Stimulated activated CD8-positive, alpha-beta memory T cell treated with anti-CD3 and anti-CD28 coated beads, Interleukin-7, amount 100 ng/mL, for 48 hours (primary cell): ENCODE results near the gene TESK2.
"Not testable (repeated sequence)": the region's sequence is repeated elsewhere in the genome, so short reads cannot be mapped to it uniquely, and the experiment has no call there.

Experiments used
- DNase-seq, 2 donors: peaks; one replicate each; pipeline ENCODE4 v3.0.0-alpha.2; 2020; ENCODE audit warnings: low read depth in 1 of 2; ENCODE audit errors: extremely low read depth in 1 of 2

Gene TESK2

DNA sequence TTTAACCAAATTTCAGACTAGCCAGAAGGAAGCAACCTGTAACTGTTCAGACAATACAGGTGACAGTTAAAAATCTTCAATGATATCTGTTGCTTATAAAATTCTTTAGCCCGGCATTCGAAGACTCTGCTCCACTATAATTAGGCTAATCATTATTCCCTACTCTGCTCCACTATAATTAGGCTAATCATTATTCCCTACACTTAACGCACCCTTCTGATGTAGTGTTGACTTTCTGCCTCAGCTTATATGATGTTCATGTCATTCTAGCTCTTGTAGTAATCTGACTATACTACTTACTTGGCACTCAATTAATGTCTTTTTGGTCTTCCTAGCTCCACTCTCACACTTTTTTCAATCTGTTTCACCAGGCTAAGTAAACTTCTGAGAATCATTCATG is 13.3 kb downstream of the TESK2 start:
- no peak for DNase-seq

DNA sequence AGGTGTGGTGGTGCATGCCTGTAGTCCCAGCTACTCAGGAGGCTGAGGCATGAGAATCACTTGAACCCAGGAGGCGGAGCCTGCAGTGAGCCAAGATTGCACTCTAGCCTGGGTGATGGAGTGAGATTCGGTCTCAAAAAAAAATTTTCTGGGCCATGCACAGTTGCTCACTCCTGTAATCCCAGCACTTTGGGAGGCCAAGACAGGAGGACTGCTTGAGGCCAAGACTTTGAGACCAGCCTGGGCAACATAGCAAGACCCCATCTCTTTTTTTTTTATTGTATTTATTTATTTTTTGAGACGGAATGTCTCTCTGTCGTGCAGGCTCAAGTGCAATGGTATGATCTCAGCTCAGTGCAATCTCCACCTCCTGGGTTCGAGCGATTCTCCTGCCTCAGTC is 16.8 kb downstream of the TESK2 start:
- DNase-seq: not testable (repeated sequence)

DNA sequence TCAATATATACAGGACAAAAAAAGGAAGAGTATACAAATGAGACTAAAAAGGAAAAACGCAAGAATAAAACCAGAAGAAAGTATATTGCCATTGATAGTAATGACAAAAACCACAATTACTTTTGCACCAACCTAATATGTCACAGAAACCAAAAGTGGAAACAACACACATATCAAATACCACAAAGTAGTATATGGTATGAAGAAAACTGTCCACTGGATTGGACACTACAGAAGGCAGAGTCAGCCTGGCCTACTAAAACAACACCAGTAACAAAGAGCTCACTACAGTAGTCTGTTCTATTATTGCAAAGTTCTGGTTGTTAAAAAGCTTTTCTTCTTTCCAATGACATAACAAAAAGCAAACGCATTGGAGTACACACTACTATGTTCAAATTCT is 17.7 kb downstream of the TESK2 start:
- DNase-seq: no peak

DNA sequence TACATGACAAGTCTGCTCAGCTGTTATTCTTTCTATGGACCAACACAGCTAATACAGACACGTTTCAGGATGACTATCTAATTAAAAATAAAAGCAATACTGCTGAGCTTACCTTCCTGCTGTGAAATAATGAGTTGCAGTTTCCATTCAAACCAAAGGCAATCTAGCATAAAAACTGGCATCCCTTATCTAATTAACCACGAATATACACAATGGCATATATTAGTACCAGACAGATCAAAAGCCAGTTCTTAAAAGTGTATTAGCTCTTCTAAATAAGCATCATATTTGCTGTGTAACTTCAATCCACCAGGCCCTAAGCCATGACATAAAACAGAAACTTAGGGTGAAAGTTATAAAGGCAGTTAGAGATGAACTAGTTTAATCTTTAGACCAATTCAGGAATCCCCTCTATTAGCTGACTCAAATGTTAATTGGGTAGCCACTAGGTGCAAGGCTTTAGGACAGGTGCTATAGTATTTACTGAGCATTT is 20.6 kb downstream of the TESK2 start:
- no peak for DNase-seq

DNA sequence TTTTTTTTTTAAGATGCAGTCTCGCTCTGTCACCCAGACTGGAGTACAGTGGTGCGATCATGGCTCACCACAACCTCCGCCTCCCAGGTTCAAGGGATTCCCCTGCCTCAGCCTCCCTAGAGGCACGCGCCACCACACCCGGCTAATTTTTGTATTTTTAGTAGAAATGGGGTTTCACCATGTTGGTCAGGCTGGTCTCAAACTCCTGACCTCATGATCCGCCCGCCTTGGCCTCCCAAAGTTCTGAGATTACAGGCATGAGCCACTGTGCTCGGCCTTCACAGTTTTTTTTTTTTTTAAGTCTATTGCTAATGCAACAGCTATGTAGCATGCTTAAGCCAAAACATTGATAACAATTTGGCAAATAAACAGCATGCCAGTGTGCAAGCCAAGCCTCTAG is 23.6 kb downstream of the TESK2 start:
- DNase-seq: not testable (repeated sequence)

GRCh38 chr1:45465277-45465676 is 25.7 kb downstream of the TESK2 start:
- DNase-seq: no peak

DNA sequence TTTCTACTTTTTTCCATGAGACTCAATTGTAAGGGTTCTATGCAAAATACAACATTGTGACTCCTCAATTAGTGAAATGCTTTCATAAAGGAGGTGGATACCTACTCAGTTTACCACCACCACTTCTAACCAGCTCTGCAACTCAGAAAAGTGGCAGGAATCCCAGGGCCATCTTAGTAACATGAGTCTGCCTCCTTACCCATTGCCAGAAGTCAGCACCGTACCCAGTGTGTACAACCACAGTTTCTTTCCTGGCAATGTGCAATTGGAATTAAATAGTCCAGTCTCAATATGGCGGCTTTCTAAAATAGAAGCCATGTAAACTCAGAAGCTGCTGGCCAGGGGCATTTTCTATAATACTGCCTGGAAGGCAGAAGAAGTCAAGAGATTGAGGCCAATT is 32.1 kb downstream of the TESK2 start:
- DNase-seq: no peak

- no peak for DNase-seq
Measured at GRCh38 chr1:45456531-45456930, 34.4 kb downstream of the TESK2 start.

DNA sequence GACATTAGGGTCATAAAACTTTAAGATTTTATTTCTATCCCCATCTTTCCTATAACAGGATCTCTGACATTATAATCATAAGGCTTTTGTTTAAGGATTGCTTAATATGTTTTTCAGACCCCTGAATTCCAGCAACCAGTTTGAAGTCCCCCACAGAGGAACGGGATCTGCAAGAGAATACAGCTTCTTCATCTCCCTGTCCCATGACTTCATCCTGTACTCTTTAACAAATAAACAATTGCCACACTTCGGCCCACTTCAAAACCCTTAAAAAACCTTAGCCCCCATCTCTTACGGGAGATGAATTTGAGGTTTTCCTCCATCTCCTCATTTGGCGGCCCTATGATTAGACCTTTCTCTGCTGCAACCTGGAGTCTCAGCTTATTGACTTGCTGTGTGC is 35.8 kb downstream of the TESK2 start:
- no peak for DNase-seq

DNA sequence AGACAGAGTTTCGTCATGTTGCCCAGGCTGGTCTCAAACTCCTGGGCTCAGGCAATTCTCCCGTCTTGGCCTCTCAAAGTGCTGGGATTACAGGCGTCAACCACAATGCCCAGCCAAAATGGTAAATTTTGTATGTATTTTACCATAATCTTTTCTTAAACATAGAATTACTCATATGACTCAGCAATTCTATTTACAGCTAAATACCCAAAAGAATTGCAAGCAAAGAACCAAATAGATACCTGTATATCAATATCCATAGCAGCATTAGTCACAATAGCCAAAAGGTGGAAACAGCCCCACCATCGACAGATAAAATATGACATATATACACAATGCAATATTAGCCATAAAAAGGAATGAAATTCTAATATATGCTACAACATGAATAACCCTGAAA is 36.5 kb downstream of the TESK2 start:
- DNase-seq: no peak

- no peak for DNase-seq
Measured at GRCh38 chr1:45452503-45452902, 38.5 kb downstream of the TESK2 start.

DNA sequence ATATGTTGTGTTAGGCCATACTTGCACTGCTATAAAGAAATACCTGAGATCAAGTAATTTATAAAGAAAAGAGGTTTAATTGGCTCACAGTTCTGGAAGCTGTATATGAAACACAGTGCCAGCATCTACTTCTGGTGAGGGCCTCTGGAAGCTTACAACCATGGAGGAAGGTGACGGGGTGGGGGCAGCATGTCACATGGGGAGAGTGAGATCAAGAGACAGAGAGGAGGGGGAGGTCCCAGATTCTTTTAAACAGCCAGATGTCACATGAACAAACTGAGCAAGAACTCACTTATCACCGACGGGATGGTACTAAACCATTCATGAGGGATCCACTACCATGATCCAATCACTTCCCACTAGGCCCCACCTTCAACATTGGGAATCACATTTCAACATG is 42.6 kb downstream of the TESK2 start:
- DNase-seq: no peak

- no peak for DNase-seq
Measured at GRCh38 chr1:45446950-45447672, 43.9 kb downstream of the TESK2 start.

GRCh38 chr1:45446530-45446929 is 44.4 kb downstream of the TESK2 start:
- DNase-seq: no peak

DNA sequence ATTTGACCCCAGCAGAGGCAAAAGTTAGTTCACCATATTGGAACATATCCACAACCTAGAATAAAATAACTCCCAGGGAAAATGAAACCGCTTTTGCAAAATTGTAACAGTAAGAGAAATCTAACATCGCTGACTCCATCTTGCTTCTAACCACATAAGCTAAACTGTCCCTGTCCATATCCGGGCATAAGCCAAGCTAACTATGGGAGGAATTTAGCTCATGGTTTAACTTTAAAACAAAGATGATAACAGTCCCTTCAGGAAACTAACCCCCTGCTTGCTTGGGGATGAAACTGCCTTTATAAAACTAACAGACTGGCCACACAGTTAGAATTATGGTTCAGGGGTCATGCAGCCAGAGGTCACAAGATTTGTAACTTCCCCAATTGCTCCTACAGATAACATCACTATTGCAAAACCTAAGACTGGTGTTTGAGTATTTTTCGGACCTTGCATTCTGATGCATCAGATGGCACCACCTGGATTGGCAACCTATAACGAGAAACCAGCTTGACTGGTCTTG is 46.3 kb downstream of the TESK2 start:
- DNase-seq: no peak

- DNase-seq: no peak
Measured at GRCh38 chr1:45443580-45444446, 47.1 kb downstream of the TESK2 start.

GRCh38 chr1:45442272-45442671 is 48.7 kb downstream of the TESK2 start:
- no peak for DNase-seq

DNA sequence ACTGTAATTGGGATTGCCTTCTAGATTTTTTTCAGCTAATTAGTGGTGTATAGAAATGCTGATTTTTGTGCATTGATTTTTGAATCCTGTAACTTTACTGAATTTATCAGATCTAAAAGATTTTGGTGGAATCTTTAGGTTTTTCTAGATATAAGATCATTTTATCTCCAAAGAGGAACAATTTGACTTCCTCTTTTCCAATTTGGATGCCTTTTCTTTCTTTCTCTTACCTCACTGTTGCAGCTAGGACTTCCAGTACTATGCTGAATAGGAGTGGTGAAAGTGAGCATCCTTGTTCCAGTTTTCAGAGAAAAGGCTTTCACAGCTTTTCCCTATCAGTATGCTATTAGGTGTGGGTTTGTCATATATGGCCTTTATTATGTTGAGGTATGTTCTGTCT is 53.6 kb downstream of the TESK2 start:
- no peak for DNase-seq

DNA sequence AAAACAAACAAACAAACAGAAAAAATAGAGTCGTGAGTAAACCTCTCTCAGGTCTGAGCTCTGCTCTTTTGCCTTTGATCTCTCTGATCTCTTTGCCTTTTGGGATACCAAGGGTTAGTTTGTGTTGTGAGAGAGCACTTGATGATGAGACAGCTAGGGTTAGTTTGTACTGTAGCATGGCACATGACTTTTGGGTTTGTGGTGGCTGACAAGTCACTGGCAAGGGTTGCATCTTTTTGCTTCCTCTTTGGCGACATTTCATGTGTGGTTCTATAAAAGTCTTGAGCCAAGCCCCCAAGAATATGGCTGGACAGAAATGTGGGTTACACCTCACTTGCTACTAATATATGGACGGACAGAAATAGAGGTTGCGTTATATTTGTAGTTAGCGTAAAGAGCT is 60.5 kb downstream of the TESK2 start:
- DNase-seq: no peak

DNA sequence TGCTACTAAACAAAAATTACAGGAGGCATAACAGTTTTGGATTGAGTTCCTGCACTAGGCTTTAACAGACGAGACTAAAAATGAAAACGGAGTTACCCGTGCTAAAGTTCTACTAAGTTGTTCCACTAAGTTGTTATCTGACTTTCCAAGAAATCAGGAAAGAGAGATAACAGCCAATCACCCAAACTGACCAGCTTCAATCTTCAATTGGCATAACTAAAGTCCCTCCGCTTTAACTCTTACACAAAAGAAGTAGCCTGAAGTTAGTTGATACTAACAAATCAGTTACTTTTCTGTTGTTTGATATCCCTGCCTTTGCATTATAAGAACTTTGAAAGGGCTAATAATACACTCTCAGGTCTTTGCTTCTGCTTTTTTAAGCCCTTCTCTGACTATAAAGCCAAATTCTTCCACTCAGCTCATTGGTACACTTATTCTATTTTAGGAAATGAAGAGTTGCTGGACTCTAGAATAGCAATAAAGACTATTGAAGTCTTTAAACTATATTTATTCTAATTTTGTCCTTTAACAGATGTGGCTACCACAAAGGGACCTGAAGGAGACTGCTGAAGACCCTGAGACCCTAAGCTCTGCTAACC is 61.3 kb downstream of the TESK2 start:
- DNase-seq: no peak

DNA sequence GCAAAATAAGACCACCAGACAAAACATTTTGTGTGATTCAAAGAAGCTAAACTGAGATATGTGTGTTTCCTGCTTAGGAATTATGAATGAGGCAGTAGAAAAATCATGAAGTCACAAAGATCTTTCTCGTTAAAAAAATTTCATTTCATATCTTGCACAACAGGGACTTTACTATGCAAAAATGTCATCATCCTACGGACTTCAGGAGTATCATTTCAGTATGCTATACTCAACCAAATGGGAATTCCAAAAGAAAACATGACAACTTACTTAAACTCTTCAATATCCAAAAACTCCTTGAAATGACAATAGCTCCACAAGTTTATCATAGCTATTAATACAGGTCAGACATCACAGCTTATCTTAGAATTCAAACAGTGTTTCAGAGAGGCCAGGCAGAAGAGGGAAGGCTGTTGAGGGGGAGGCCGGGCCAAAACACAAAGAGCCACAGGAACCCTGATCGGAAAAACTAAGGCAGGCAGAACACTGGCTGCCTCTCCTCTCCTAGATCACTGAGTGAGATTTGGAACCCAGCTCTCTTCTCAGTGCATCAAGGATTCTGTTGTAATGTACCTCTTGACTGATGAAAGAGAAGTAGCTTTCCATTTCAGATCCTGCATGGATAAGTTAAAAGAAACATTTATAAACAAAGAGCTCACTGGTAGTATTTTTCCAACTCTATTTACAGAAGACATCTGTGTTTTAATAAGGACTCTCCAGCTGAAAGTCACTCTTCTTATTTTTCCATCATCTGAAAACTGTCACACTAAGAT is 66.9 kb downstream of the TESK2 start:
- no peak for DNase-seq
